Measurements from ENCODE around the gene IL18. TPM values are rescaled to one million over a fixed set of nuclear protein-coding genes. Genes with fewer than 3 reads are reported as not detected.
"Not testable (repeated sequence)": the region's sequence is repeated elsewhere in the genome, so short reads cannot be mapped to it uniquely, and the experiment has no call there.

The IL18 gene
- total RNA-seq, 1 donor from 2014 or later: not detected

DNA sequence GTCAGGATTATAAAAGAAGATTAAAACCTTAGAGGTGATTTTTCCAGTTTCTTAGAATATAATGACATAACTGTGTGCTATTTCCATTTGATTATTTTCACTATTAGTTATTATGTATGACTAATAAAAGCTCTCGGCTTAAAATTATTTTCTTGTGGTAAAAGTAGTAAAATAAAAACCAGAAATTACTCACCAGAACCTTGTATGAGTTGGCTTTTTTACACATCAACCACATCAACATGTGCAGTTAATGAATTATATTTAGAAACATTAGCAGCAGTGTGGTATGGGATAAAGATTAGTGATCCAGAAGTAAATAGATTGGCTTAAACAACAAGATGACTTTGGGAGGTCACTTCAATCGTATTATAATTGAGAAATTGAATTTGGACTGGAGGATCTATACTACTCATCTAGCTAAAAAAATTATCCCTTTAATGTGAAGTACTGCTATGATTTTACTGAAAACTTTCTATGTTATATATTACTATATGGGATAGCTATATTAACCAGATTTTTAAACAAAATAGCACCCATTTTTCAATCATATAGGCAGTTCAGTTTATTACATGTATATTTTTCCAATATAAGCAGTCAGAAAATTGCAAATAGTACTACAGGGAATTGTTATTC, 8.6 kb upstream of the IL18 start:
- DNase-seq (ENCODE audit: low read depth in 2 of 2): no peak

DNA sequence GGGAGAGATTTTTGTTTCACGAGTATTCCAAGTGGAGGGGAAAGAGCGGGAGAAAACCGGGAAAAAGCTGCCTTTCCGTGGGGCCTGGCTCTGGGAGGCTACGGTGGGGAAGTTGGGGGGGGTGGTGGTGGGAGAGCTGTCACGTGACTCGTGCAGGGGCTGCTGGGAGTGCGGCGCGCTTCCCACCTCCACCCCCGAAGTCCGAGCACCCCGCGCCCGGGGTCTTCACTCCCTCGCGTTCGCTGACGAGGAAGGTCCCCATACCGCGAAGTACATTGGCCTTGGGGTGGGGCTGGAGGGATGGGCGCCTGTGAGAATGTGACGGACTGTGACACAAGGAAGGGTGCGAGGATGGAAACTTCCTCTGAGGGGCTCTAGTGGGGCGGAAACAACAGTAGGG, 3.3 kb upstream of the IL18 start, which contains the start of gene TEX12:
Gene TEX12 (plus strand): TSS at position 228 of the 400 bp plus-strand sequence. CDS start 1,897 bp downstream, outside the sequence.
- DNase-seq (ENCODE audit: low read depth in 2 of 2): no peak

GRCh38 chr11:112166562-112166961, 2.7 kb upstream of the IL18 start:
- DNase-seq (ENCODE audit: low read depth in 2 of 2): no peak

DNA sequence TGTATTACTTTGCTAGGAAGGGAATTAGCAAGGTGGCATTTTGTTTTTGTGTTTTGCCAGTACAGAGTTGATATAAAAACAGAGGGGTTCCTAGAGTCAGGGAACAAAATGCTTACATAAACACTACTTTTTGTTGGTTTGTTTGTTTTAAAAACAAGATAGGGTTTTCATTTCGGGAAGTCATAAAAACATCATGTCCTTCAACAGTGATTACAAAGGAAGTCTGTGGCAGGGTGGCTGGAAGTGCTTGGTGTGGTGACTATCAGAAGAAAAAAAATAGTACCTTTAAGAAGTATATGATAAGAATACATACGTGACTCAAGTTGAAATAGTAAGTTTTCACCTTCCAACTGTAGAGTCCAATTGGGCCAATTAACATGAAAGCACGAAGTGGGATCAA, 1.2 kb upstream of the IL18 start:
- peak in 1 of 2 donors; percentile 60 for DNase-seq (ENCODE audit: low read depth in 2 of 2)

DNA sequence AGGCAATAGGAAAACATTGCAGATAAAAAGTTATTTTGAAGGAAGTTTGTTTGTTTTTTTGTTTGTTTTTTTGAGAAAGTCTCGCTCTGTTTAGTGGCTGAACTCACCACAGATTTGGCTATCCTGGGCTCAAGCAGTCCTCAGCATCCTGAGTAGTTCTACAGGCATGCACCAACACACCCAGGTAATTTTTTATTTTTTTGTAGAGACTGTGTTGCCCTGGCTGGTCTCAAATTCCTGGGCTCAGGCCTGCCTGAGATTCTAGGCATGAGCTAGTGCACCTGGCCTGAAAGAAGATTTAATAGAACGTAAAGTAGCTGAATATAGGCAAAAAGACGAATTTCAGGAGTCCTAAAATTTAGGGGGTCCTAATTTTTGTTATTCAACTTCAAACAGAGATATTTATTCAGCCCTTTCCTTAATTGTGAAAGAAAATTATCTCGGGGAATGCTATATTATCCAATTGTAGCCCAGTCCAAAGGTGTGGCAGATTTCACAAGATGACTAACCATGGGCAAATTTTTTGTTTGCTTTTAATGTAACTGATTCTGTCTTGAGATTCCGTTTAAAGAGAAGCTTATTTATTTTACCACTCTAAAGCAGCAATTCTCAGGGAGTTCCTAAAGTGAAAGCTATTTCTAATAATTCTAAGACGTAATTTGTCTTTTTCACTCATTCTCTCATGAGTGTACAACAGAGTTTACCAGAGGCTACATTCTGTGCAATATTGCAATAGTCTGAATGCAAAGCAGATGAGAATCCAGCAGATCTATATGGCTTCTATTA, 940 bp downstream of the IL18 start:
- no peak for DNase-seq (ENCODE audit: low read depth in 2 of 2)

DNA sequence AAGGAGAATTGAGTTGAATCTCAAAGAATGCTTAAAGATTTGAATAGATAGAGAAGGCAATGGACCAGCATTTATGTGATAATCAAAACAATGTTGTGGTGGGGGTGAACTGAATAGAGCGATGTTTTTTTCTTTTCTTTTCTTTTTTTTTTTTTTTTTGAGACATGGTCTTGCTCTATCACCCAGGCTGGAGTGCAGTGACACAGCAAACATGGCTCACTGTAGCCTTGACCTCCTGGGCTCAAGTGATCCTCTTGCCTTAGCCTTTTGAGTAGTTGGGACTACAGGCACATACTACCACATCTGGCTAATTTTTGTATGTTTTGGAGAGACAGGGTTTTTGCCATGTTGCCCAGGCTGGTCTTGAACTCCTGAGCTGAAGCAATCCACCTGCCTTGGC, 1.7 kb downstream of the IL18 start:
- not testable (repeated sequence) for DNase-seq (ENCODE audit: low read depth in 2 of 2)

DNA sequence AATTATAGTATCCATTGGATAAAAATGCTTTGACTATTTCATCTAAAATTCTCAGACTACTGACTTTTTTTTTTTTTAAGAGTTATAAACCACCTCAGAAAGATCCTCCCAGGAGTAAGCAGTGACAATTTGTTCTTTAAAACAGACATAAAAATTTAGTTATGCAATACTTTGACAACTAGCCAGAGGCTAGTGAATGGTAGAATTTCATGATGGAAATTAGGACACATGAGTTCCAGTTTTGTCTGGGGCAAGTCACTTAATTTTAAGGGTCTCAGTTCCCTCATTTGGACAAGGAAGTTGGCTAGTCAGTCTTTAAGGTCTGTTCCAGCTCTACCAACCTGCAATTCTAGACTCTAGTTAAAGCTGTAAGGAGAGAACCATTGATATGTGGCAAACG, 2.9 kb downstream of the IL18 start:
- DNase-seq (ENCODE audit: low read depth in 2 of 2): no peak

DNA sequence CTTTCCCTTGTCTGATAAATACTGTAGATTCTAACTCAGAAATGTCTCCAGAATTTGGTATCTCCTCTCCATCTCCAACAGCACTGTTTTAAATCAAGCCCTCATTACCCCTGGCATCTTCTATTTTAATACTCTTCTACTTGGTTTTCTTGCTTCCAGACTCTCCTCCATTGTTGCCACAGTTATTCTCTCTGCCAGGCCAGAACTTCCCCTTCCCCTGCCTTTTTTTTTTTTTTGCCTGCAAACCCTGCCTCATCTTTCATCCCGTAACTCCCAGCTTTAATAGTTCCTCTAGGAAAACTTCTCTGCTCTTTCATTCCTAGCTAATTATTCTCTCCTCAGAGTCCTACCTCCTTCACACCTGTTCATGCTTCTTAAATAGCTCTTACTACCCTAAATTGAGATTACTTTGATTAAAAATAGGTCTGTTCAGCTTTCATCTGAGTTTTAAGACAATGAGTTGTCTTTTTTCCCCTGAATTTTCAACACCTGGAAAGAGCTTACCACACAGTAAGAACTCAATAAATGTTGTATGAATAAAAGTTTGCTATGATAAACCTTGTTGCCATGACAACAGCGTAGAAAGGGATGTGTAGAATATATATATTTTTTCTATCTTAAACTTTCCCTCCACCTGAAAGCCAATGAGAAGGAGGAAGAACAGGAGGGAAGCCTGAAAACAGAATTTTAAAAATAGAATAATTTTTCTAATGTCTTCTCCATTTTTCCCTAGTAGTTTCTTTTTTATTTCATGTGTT, 3.6 kb downstream of the IL18 start:
- DNase-seq (ENCODE audit: low read depth in 2 of 2): no peak

- no peak for DNase-seq (ENCODE audit: low read depth in 2 of 2)
These were observed 4.5 kb downstream of the IL18 start for GRCh38 chr11:112159098-112160065.

DNA sequence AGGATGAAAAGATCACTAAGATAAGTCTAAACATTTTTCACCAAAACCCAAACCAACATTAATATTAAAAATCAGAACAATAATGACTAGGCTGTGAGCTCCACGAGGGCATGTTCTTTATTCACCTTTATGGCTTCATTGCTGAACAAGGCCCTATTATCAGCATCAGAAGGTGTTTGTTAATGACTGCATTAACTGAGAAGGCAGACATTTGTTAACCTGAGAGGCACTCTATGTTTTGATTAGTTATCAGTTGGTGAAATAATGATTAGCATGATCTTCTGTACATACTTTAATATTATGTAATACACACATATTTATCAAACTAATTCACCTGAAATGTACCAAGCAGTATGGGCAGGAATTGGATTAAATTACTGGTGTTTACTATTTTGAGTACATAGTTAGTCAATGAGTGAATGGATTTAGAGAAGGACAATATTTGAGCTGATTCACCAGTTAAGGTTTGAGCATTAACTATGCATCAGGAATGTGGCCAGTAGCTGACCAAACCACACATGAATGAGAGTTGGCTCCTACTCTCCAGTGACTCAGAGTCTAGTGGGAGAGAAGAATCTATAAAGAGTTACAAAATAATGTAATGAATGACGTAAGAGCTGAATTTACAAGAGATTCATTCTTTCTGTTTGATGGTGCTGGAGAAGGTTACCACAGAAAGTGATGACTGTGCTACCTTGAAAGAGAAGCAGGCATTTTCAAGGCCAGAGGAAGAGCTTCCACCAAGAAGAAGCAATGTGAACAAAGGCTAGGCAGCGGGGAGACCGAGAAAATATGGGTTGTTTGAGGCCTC, 6.7 kb downstream of the IL18 start:
- peak; percentile 22 to 81 for DNase-seq (ENCODE audit: low read depth in 2 of 2)

- no peak for DNase-seq (ENCODE audit: low read depth in 2 of 2)
These were observed 7.5 kb downstream of the IL18 start for GRCh38 chr11:112156153-112156955.

GRCh38 chr11:112150517-112150916, 13.4 kb downstream of the IL18 start:
- DNase-seq (ENCODE audit: low read depth in 2 of 2): no peak

- no peak for DNase-seq (ENCODE audit: low read depth in 2 of 2)
These were observed 20.3 kb downstream of the IL18 start for GRCh38 chr11:112143597-112143996.

- no peak for DNase-seq (ENCODE audit: low read depth in 2 of 2)
These were observed 29.4 kb downstream of the IL18 start for GRCh38 chr11:112134473-112134872.

DNA sequence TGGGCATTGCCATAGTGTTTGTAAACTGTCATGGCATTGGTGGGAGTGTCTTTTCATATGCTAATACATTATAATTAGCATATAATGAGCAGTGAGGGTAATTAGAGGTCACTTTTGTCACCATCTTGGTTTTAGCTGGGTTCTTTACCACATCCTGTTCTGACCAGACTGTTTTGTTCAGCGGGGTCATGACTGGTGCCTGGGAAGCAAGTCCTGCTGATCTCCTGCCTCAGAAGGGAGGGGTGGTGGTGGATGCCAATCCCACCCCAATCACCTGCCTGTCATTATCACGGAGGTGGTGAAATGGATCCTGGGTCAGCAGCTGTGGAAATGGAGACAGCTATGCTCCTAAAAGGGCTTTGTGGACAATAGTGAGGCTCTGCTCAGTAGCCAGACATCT, 31.2 kb downstream of the IL18 start:
- DNase-seq (ENCODE audit: low read depth in 2 of 2): no peak

DNA sequence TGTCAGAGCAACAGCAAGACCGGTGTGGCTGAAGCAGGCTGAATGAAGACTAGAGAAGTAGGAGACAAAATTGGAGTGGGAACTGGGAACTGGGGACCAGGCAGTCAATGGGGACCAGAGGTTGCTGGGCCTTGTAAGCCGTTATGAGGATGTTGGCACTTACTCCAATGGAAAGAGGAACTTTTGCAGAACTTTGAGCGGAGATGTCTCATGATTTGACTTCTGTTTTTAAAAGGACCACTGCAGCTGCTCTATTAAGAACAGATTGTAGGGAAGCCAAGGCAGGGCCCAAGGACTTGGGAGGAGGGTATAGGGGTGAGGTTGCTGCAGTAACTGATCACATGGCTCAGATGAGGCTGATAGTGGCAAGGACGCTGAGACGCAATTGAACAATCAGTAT, 34.2 kb downstream of the IL18 start:
- no peak for DNase-seq (ENCODE audit: low read depth in 2 of 2)

- peak; percentile 17 to 78 for DNase-seq (ENCODE audit: low read depth in 2 of 2)
These were observed 35.3 kb downstream of the IL18 start for GRCh38 chr11:112128483-112129121.

- no peak for DNase-seq (ENCODE audit: low read depth in 2 of 2)
These were observed 36.8 kb downstream of the IL18 start for GRCh38 chr11:112127056-112127455.

DNA sequence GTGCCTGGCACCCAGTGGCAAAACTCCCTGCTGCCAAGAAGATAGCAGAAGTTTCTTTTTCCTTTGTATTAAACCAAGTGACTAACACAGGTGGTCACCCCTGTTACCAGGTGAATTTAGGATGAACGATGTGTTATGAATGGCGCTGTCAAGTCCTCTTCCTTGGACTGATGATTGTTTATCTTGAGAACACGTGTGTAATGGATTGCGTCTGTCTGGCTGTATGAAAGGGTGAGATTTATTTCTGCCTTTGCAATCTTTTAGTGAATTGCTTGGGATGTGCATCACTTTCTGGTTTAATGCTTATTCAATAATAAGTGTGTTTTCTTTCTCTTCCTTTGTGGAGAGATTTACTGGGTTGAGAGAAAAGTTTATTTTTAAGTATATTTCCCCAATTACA, 40.8 kb downstream of the IL18 start:
- DNase-seq (ENCODE audit: low read depth in 2 of 2): no peak
